ENCODE measurements around the gene UGT3A1.

GRCh38 chr5:35999547-35999946 lies 8.4 kb upstream of the UGT3A1 start:
- TF ChIP-seq FOS (IDR thresholded peaks at IDR 0.05; ENCODE audit: borderline replicate concordance, insufficient read depth, low read length) = no peak
- TF ChIP-seq EZH2 (IDR thresholded peaks at IDR 0.05; ENCODE audit: borderline replicate concordance, low read depth, low read length, severe bottlenecking) = no peak

All from endothelial cell of umbilical vein (primary cell).